ENCODE measurements around the gene PDZD2.

PDZD2 gene

GRCh38 chr5:31809050-31809870 is 170.3 kb downstream of the PDZD2 start:
- Histone ChIP-seq H3K9ac (ENCODE audit: low read depth, low read length) (no peak overlapping the region), H3K4me1 (ENCODE audit: control insufficient read depth, insufficient read depth, low read length) (no peaks in the 10 kb centered on the region), H3K36me3 (ENCODE audit: control insufficient read depth, insufficient read depth, low read length) (no peaks in the 10 kb centered on the region), H3K9me3 (ENCODE audit: control insufficient read depth, insufficient read depth, low read length) (no peaks in the 10 kb centered on the region), H3K4me3 (ENCODE audit: low read depth, low read length) (no peak overlapping the region), H3K27me3 (ENCODE audit: control insufficient read depth, insufficient read depth, low read length) (no peaks in the 10 kb centered on the region)

- Histone ChIP-seq H3K27me3 (ENCODE audit: control insufficient read depth, insufficient read depth, low read length) (no peaks in the 10 kb centered on the region), H3K9me3 (ENCODE audit: control insufficient read depth, insufficient read depth, low read length) (no peaks in the 10 kb centered on the region)
Measured at GRCh38 chr5:31811210-31811609, 172.3 kb downstream of the PDZD2 start.

GRCh38 chr5:31815376-31815775 is 176.4 kb downstream of the PDZD2 start:
- Histone ChIP-seq H3K27me3 (ENCODE audit: control insufficient read depth, insufficient read depth, low read length) (no peaks in the 10 kb centered on the region), H3K9ac (ENCODE audit: low read depth, low read length) (no peak overlapping the region), H3K4me3 (ENCODE audit: low read depth, low read length) (no peak overlapping the region), H3K9me3 (ENCODE audit: control insufficient read depth, insufficient read depth, low read length) (no peaks in the 10 kb centered on the region), H3K36me3 (ENCODE audit: control insufficient read depth, insufficient read depth, low read length) (no peaks in the 10 kb centered on the region), H3K4me1 (ENCODE audit: control insufficient read depth, insufficient read depth, low read length) (no peaks in the 10 kb centered on the region)

More at GRCh38 chr5:31811210-31811609, 172.3 kb downstream of the PDZD2 start:
- no peaks in the 10 kb centered on the region for H3K4me1 ChIP-seq (ENCODE audit: control insufficient read depth, insufficient read depth, low read length)
- no peak overlapping the region for H3K4me3 ChIP-seq (ENCODE audit: low read depth, low read length)
- H3K9ac ChIP-seq (ENCODE audit: low read depth, low read length): no peak overlapping the region
- H3K36me3 ChIP-seq (ENCODE audit: control insufficient read depth, insufficient read depth, low read length): no peaks in the 10 kb centered on the region

GRCh38 chr5:31819926-31820516 is 181.1 kb downstream of the PDZD2 start:
- H3K36me3 ChIP-seq (ENCODE audit: control insufficient read depth, insufficient read depth, low read length): no peaks in the 10 kb centered on the region
- no peaks in the 10 kb centered on the region for H3K4me1 ChIP-seq (ENCODE audit: control insufficient read depth, insufficient read depth, low read length)
- H3K9ac ChIP-seq (ENCODE audit: low read depth, low read length): no peak overlapping the region
- H3K9me3 ChIP-seq (ENCODE audit: control insufficient read depth, insufficient read depth, low read length): no peaks in the 10 kb centered on the region
- H3K27me3 ChIP-seq (ENCODE audit: control insufficient read depth, insufficient read depth, low read length): no peaks in the 10 kb centered on the region
- no peak overlapping the region for H3K4me3 ChIP-seq (ENCODE audit: low read depth, low read length)

GRCh38 chr5:31823472-31823871 is 184.5 kb downstream of the PDZD2 start:
- no peaks in the 10 kb centered on the region for H3K36me3 ChIP-seq (ENCODE audit: control insufficient read depth, insufficient read depth, low read length)
- H3K9me3 ChIP-seq (ENCODE audit: control insufficient read depth, insufficient read depth, low read length): no peaks in the 10 kb centered on the region
- H3K4me3 ChIP-seq (ENCODE audit: low read depth, low read length): no peak overlapping the region
- H3K4me1 ChIP-seq (ENCODE audit: control insufficient read depth, insufficient read depth, low read length): no peaks in the 10 kb centered on the region
- no peak overlapping the region for H3K9ac ChIP-seq (ENCODE audit: low read depth, low read length)
- no peaks in the 10 kb centered on the region for H3K27me3 ChIP-seq (ENCODE audit: control insufficient read depth, insufficient read depth, low read length)

- Histone ChIP-seq H3K4me3 (ENCODE audit: low read depth, low read length) (no peak overlapping the region), H3K9me3 (ENCODE audit: control insufficient read depth, insufficient read depth, low read length) (no peaks in the 10 kb centered on the region), H3K27me3 (ENCODE audit: control insufficient read depth, insufficient read depth, low read length) (no peaks in the 10 kb centered on the region), H3K36me3 (ENCODE audit: control insufficient read depth, insufficient read depth, low read length) (no peaks in the 10 kb centered on the region), H3K4me1 (ENCODE audit: control insufficient read depth, insufficient read depth, low read length) (no peaks in the 10 kb centered on the region), H3K9ac (ENCODE audit: low read depth, low read length) (no peak overlapping the region)
Measured at GRCh38 chr5:31824869-31825517, 186.1 kb downstream of the PDZD2 start.

- Histone ChIP-seq H3K4me1 (ENCODE audit: control insufficient read depth, insufficient read depth, low read length) (no peaks in the 10 kb centered on the region), H3K9ac (ENCODE audit: low read depth, low read length) (no peak overlapping the region), H3K9me3 (ENCODE audit: control insufficient read depth, insufficient read depth, low read length) (no peaks in the 10 kb centered on the region), H3K4me3 (ENCODE audit: low read depth, low read length) (no peak overlapping the region), H3K27me3 (ENCODE audit: control insufficient read depth, insufficient read depth, low read length) (no peaks in the 10 kb centered on the region), H3K36me3 (ENCODE audit: control insufficient read depth, insufficient read depth, low read length) (no peaks in the 10 kb centered on the region)
Measured at GRCh38 chr5:31825518-31826068, 186.7 kb downstream of the PDZD2 start.

- no peaks in the 10 kb centered on the region for H3K27me3 ChIP-seq (ENCODE audit: control insufficient read depth, insufficient read depth, low read length)
Measured at GRCh38 chr5:31827867-31828266, 188.9 kb downstream of the PDZD2 start.

GRCh38 chr5:31832966-31833365 is 194.0 kb downstream of the PDZD2 start:
- H3K9me3 ChIP-seq (ENCODE audit: control insufficient read depth, insufficient read depth, low read length): no peaks in the 10 kb centered on the region
- H3K36me3 ChIP-seq (ENCODE audit: control insufficient read depth, insufficient read depth, low read length): no peaks in the 10 kb centered on the region
- H3K9ac ChIP-seq (ENCODE audit: low read depth, low read length): no peak overlapping the region
- no peak overlapping the region for H3K4me3 ChIP-seq (ENCODE audit: low read depth, low read length)
- no peaks in the 10 kb centered on the region for H3K27me3 ChIP-seq (ENCODE audit: control insufficient read depth, insufficient read depth, low read length)
- H3K4me1 ChIP-seq (ENCODE audit: control insufficient read depth, insufficient read depth, low read length): no peaks in the 10 kb centered on the region

More at GRCh38 chr5:31827867-31828266, 188.9 kb downstream of the PDZD2 start:
- Histone ChIP-seq H3K9me3 (ENCODE audit: control insufficient read depth, insufficient read depth, low read length) (no peaks in the 10 kb centered on the region), H3K4me3 (ENCODE audit: low read depth, low read length) (no peak overlapping the region), H3K9ac (ENCODE audit: low read depth, low read length) (no peak overlapping the region), H3K4me1 (ENCODE audit: control insufficient read depth, insufficient read depth, low read length) (no peaks in the 10 kb centered on the region), H3K36me3 (ENCODE audit: control insufficient read depth, insufficient read depth, low read length) (no peaks in the 10 kb centered on the region)

GRCh38 chr5:31833710-31834109 is 194.8 kb downstream of the PDZD2 start:
- no peak overlapping the region for H3K9ac ChIP-seq (ENCODE audit: low read depth, low read length)
- H3K36me3 ChIP-seq (ENCODE audit: control insufficient read depth, insufficient read depth, low read length): no peaks in the 10 kb centered on the region
- H3K4me1 ChIP-seq (ENCODE audit: control insufficient read depth, insufficient read depth, low read length): peaks cover 3% of the 10 kb centered on the region
- no peak overlapping the region for H3K4me3 ChIP-seq (ENCODE audit: low read depth, low read length)
- no peaks in the 10 kb centered on the region for H3K9me3 ChIP-seq (ENCODE audit: control insufficient read depth, insufficient read depth, low read length)
- H3K27me3 ChIP-seq (ENCODE audit: control insufficient read depth, insufficient read depth, low read length): no peaks in the 10 kb centered on the region

- H3K27me3 ChIP-seq (ENCODE audit: control insufficient read depth, insufficient read depth, low read length): no peaks in the 10 kb centered on the region
- no peaks in the 10 kb centered on the region for H3K36me3 ChIP-seq (ENCODE audit: control insufficient read depth, insufficient read depth, low read length)
- H3K9ac ChIP-seq (ENCODE audit: low read depth, low read length): no peak overlapping the region
- H3K4me3 ChIP-seq (ENCODE audit: low read depth, low read length): no peak overlapping the region
- no peaks in the 10 kb centered on the region for H3K4me1 ChIP-seq (ENCODE audit: control insufficient read depth, insufficient read depth, low read length)
- no peaks in the 10 kb centered on the region for H3K9me3 ChIP-seq (ENCODE audit: control insufficient read depth, insufficient read depth, low read length)
Measured at GRCh38 chr5:31844622-31845345, 205.9 kb downstream of the PDZD2 start.
